Heart right ventricle (tissue), 16 donors: Measurements from ENCODE around the gene ANO9. TPM values are rescaled to one million over a fixed set of nuclear protein-coding genes. Genes with fewer than 3 reads are reported as not detected.
A peak's percentile ranks its signal among the peaks of the same experiment; 100 is the strongest.

Source experiments
- ATAC-seq, 8 donors: fragments of 200-7000 bp; cut with Tn5 transposase; one replicate each; pipeline ENCODE4 v1.9.1; 2020; ENCODE audit warnings: mild to moderate bottlenecking in 8 of 8, moderate library complexity in 8 of 8, moderate number of reproducible peaks in 1 of 8
- DNase-seq, 2 donors: peaks; one replicate each; pipeline ENCODE4 v3.0.0-alpha.2; 2020
- H3K27ac ChIP-seq, 10 donors: fragments of 200-600 bp; sonication (generic) in 2 of 10; one replicate each; pipeline versions ENCODE4 v1.5.0 to v1.8.0; 2020 to 2022; ENCODE audit warnings: mild to moderate bottlenecking in 3 of 10
- H3K27me3 ChIP-seq, 7 donors: fragments of 200-600 bp; one replicate each; pipeline ENCODE4 v1.8.0; 2021 to 2022; ENCODE audit warnings: mild to moderate bottlenecking in 2 of 7
- H3K36me3 ChIP-seq, 9 donors: fragments of 200-600 bp; sonication (generic) in 1 of 9; one replicate each; pipeline versions ENCODE4 v1.5.0 to v1.8.0; 2020 to 2022; ENCODE audit warnings: mild to moderate bottlenecking in 2 of 9
- H3K4me1 ChIP-seq, 9 donors: fragments of 200-600 bp; sonication (generic) in 1 of 9; one replicate each; pipeline versions ENCODE4 v1.5.0 to v1.8.0; 2020 to 2022; ENCODE audit warnings: mild to moderate bottlenecking in 4 of 9
- H3K4me3 ChIP-seq, 10 donors: fragments of 200-600 bp; sonication (generic) in 2 of 10; one replicate each; pipeline versions ENCODE4 v1.5.0 to v1.8.0; 2020 to 2022; ENCODE audit warnings: mild to moderate bottlenecking in 7 of 10, moderate library complexity in 2 of 10
- H3K9me3 ChIP-seq, 11 donors: fragments of 200-600 bp in 10 of 11; sonication (generic) in 2 of 11; one replicate each; pipeline versions ENCODE4 v1.5.0 to v1.8.0; 2013 to 2022; ENCODE audit warnings: mild to moderate bottlenecking in 2 of 11, control low read depth in 1 of 11, moderate library complexity in 1 of 11
- CTCF ChIP-seq, 9 donors: fragments of 200-600 bp; sonication (generic) in 2 of 9; IDR thresholded peaks; one replicate each; pipeline versions ENCODE4 v1.5.0 to v1.8.0; 2021 to 2022; ENCODE audit warnings: antibody characterized with exemption in 9 of 9, mild to moderate bottlenecking in 5 of 9, moderate library complexity in 1 of 9
- WGBS, 2 donors: extraction: QIAGEN DNeasy Blood & Tissue Kit; methylation state at CpG; one replicate each; pipeline ENCODE4 v1.1.7; 2013; ENCODE audit warnings: inconsistent platforms in 1 of 2; 5-methylcytosine and 5-hydroxymethylcytosine counted together
- intact Hi-C, 10 donors: fragments of 100-400 bp; cut with DNase I; formaldehyde crosslinking; loops; one replicate each; pipeline versions ENCODE4 v1.11.1 to v1.14.2; 2022
- polyA plus RNA-seq, 2 donors: library from polyadenylated mRNA; stranded (reverse); fragments of 200-250 nt; gene quantifications; one replicate each; pipeline ENCODE4 v1.2.3, GENCODE V29; 2013
- total RNA-seq, 10 donors: library from RNA; stranded (reverse); fragmentation: NEBNext Ultra II Directional in 3 of 10; extraction: Animal tissue kit (Norgen Biotek cat#: 25700) in 3 of 10; gene quantifications; one replicate each; pipeline versions ENCODE4 v1.2.1 to v1.2.4, GENCODE V29; 2021 to 2023
- donor health status: Arrhythmogenic right ventricular cardiomyopathy.
- donor health status: ischemic (EF 13 %, LVEDD 7.1; RV severe dilation, severe dysfunction).
- donor health status: healthy with polysubstance abuse.
- donor health status: DM: no; HTN: yes; CAD: no.
- donor health status: DM: no; HTN: no; CAD: no.
- donor health status: ischemic (EF 25% LVEDD 6.9; RV normal size, moderate dysfunction).
- donor health status: ischemic (EF 25% LVEDD 5.7; RV mildly dilated, moderate dysfunction).
- donor health status: healthy.
- donor health status: DM: yes; HTN: yes; CAD: no.
- donor health status: Ischemic cardiomyopathy.
- donor health status: ischemic (EF 35%, LVEDD 5.7; RV mildly dilated, moderate dysfunction).
- donor health status: nonischemic (EF 11% LVEDD 7.7; RV severe dilation, severe dysfunction).
- donor health status: DM: yes; HTN: yes; CAD: no.
- donor health status: PGD.
- donor health status: ischemic (EF 29% LVEDD 5.4; RV normal size, mild dysfunction).
- donor health status: nonischemic (EF 23%, LVEDD 6.1; RV moderate dilation, normal function).

The ANO9 gene
- total and polyA plus RNA-seq, 12 donors = 0.05 to 2.3 (median 0.19) TPM; not detected in 4

- Histone ChIP-seq H3K4me1 (peaks cover 4 to 23% (median 6%) of the 10 kb centered on the region in 9 donors), H3K4me3 (no peak overlapping the region), H3K27me3 (peaks cover 4 to 41% (median 28%) of the 10 kb centered on the region in 7 donors), H3K36me3 (no peaks in the 10 kb centered on the region), H3K9me3 (no peaks in the 10 kb centered on the region), H3K27ac (no peak overlapping the region)
- TF ChIP-seq CTCF (IDR thresholded peaks at IDR 0.05) = no peak
- 67 to 71% methylated on average over 16 of the region's 16 CpGs for WGBS, 2 donors
- intact Hi-C loops = loop anchor here in 1 of 10 donors (10.0 kb wide), 1 partner anchor 79 kb away; the partner anchor contains the start of gene B4GALNT4
- DNase-seq (no peak), ATAC-seq (no peak)
These were observed 1.9 kb upstream of the ANO9 start for GRCh38 chr11:443542-444199.

- H3K9me3 ChIP-seq = no peaks in the 10 kb centered on the region
- ATAC-seq = no peak
- H3K36me3 ChIP-seq = no peaks in the 10 kb centered on the region
- no peak overlapping the region for H3K4me3 ChIP-seq
- 56 to 61% methylated on average over 16 of the region's 16 CpGs for WGBS, 2 donors
- no peak for TF ChIP-seq CTCF (IDR thresholded peaks at IDR 0.05)
- H3K27ac ChIP-seq = no peak overlapping the region
- intact Hi-C loops = loop anchor here in 1 of 10 donors (10.0 kb wide), 1 partner anchor 78 kb away; the partner anchor contains the start of gene B4GALNT4
- peaks cover 0 to 14% (median 3%) of the 10 kb centered on the region in 9 donors for H3K4me1 ChIP-seq
- H3K27me3 ChIP-seq = peaks cover 4 to 49% (median 30%) of the 10 kb centered on the region in 7 donors
- no peak for DNase-seq
These were observed 835 bp upstream of the ANO9 start for GRCh38 chr11:442611-443081.

GRCh38 chr11:441043-441417 lies 781 bp downstream of the ANO9 start:
- no peaks in the 10 kb centered on the region for H3K36me3 ChIP-seq
- H3K27me3 ChIP-seq = peaks cover 4 to 55% (median 32%) of the 10 kb centered on the region in 7 donors
- 57 to 62% methylated on average over 13 of the region's 13 CpGs for WGBS, 2 donors
- TF ChIP-seq CTCF (IDR thresholded peaks at IDR 0.05) = no peak
- H3K4me1 ChIP-seq = peaks cover 0 to 13% (median 3%) of the 10 kb centered on the region in 9 donors
- peak overlapping the region in 1 of 10 donors; percentile 46 for H3K4me3 ChIP-seq
- intact Hi-C loops = loop anchor here in 1 of 10 donors (10.0 kb wide), 1 partner anchor 76 kb away; the partner anchor contains the start of gene B4GALNT4
- no peak overlapping the region for H3K27ac ChIP-seq
- no peak for ATAC-seq
- H3K9me3 ChIP-seq = no peaks in the 10 kb centered on the region
- DNase-seq = no peak

GRCh38 chr11:440065-441042 lies 1.5 kb downstream of the ANO9 start:
- Histone ChIP-seq H3K4me1 (peaks cover 0 to 13% (median 3%) of the 10 kb centered on the region in 9 donors), H3K27ac (no peak overlapping the region), H3K27me3 (peaks cover 4 to 55% (median 32%) of the 10 kb centered on the region in 7 donors), H3K9me3 (no peaks in the 10 kb centered on the region), H3K4me3 (no peak overlapping the region), H3K36me3 (no peaks in the 10 kb centered on the region)
- intact Hi-C loops = loop anchor here in 1 of 10 donors (10.0 kb wide), 1 partner anchor 76 kb away; the partner anchor contains the start of gene B4GALNT4
- no peak for ATAC-seq
- 88 to 89% methylated on average over 27 of the region's 27 CpGs for WGBS, 2 donors
- TF ChIP-seq CTCF (IDR thresholded peaks at IDR 0.05) = peak in 5 of 9 donors; percentile 9 to 27 (median 15)
- no peak for DNase-seq
